Activated naive CD4-positive, alpha-beta T cell treated with anti-CD3 and anti-CD28 coated beads, Interleukin-2, amount 50 U/mL, for 24 hours (primary cell): ENCODE results near the gene RGS17.
A peak's percentile ranks its signal among the peaks of the same experiment; 100 is the strongest.

Experiments used
- H3K27ac Mint-ChIP-seq: one replicate; pipeline ENCODE4 v1.8.0; 2021; ENCODE audit warnings: mild to moderate bottlenecking, mixed read lengths
- H3K27me3 Mint-ChIP-seq: one replicate; pipeline ENCODE4 v1.8.0; 2021; ENCODE audit warnings: mixed read lengths
- H3K36me3 Mint-ChIP-seq: one replicate; pipeline ENCODE4 v1.8.0; 2021; ENCODE audit warnings: mixed read lengths
- H3K4me1 Mint-ChIP-seq: one replicate; pipeline ENCODE4 v1.8.0; 2021; ENCODE audit warnings: mixed read lengths
- H3K4me3 Mint-ChIP-seq: one replicate; pipeline ENCODE4 v1.8.0; 2021; ENCODE audit warnings: mild to moderate bottlenecking, mixed read lengths
- H3K9me3 Mint-ChIP-seq: one replicate; pipeline ENCODE4 v1.8.0; 2021; ENCODE audit warnings: mixed read lengths

The RGS17 gene

DNA sequence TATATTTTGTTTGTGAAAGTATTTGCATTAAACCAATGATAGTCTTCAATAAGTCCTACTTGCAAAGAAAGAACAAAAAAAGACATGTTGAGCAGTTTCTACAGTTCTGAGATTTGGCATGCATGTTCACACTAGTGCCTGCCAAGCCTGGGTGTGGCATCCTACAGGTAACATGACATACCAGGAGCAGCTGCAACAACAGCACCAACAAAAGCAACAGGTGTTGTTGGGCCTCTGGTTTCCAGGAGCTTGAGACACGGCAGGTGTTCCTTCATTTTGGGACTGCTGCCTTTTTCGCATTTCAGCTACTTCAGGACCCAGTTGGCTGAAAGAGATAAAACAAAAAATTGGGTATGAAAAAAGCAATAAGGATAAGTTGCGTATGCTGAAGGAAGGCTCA, 87.4 kb downstream of the RGS17 start:
- Mint-ChIP-seq H3K27me3 (no peaks in the 10 kb centered on the region), H3K4me3 (no peak overlapping the region), H3K4me1 (no peaks in the 10 kb centered on the region), H3K9me3 (peaks cover 8% of the 10 kb centered on the region), H3K27ac (no peak overlapping the region), H3K36me3 (no peaks in the 10 kb centered on the region)

- Mint-ChIP-seq H3K4me3 (no peak overlapping the region), H3K36me3 (no peaks in the 10 kb centered on the region), H3K9me3 (no peaks in the 10 kb centered on the region), H3K27ac (no peak overlapping the region), H3K4me1 (no peaks in the 10 kb centered on the region), H3K27me3 (peaks cover 5% of the 10 kb centered on the region)
Measured at GRCh38 chr6:153038378-153039057, 92.6 kb downstream of the RGS17 start.

- Mint-ChIP-seq H3K36me3 (no peaks in the 10 kb centered on the region), H3K4me1 (no peaks in the 10 kb centered on the region), H3K27me3 (peaks cover 9% of the 10 kb centered on the region), H3K9me3 (no peaks in the 10 kb centered on the region), H3K4me3 (no peak overlapping the region), H3K27ac (no peak overlapping the region)
Measured at GRCh38 chr6:153034139-153034538, 96.9 kb downstream of the RGS17 start.

GRCh38 chr6:153032255-153032882, 98.7 kb downstream of the RGS17 start:
- H3K4me3 Mint-ChIP-seq: no peak overlapping the region
- no peak overlapping the region for H3K27ac Mint-ChIP-seq
- peaks cover 13% of the 10 kb centered on the region for H3K27me3 Mint-ChIP-seq
- H3K4me1 Mint-ChIP-seq: no peaks in the 10 kb centered on the region
- H3K36me3 Mint-ChIP-seq: no peaks in the 10 kb centered on the region
- no peaks in the 10 kb centered on the region for H3K9me3 Mint-ChIP-seq

DNA sequence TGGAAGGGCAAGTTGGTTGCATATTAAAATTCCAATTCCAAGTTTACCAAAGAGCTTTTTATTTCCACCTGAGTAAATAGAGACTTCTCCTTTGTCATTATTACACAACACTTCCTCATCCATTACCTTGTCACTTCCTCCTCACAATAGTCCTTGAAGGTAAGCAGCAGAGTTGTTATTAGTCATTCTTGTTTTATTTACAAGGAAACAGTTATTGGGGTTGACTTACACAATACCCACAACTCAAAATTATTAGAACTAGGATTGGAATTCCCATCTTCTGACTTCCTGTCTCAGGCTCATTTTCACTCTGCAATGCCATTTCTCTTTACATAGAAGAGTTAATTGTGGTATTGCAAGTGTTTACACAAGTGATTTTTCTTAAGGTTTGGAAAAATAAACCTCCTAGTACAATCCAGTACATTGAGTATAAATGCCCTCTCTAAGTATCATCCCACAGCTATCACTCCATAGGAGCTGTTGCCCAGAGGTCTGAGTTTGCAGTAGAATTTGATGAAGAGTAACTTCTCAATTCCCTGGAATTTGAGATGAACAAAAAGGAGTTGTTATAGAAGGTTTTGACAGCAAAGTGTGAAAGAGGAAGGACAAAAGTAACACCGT, 99.6 kb downstream of the RGS17 start:
- Mint-ChIP-seq H3K4me3 (no peak overlapping the region), H3K9me3 (no peaks in the 10 kb centered on the region), H3K27me3 (peaks cover 16% of the 10 kb centered on the region), H3K27ac (no peak overlapping the region), H3K4me1 (no peaks in the 10 kb centered on the region), H3K36me3 (no peaks in the 10 kb centered on the region)

DNA sequence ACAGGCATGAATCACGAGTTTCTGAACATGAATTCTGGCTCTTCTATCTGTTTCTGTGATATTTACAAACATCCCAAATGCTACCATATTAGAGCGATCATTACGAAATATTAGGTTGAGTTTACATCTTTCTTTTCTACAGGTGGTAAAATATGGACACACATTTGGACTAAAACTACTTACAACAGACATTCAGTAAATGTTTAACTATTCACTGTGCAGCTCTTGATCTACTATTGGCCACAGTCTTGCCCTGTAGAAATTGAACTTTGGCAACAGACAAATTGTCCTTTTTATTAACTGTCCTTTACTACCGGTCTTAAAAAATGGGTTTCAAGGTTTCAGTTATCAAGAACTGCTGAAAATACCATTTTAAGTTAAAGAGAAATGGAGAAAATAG, 102.1 kb downstream of the RGS17 start:
- H3K27ac Mint-ChIP-seq: no peak overlapping the region
- peaks cover 17% of the 10 kb centered on the region for H3K27me3 Mint-ChIP-seq
- no peaks in the 10 kb centered on the region for H3K9me3 Mint-ChIP-seq

GRCh38 chr6:153028286-153028685, 102.8 kb downstream of the RGS17 start:
- H3K4me3 Mint-ChIP-seq: no peak overlapping the region
- H3K27me3 Mint-ChIP-seq: peaks cover 17% of the 10 kb centered on the region
- peaks cover 3% of the 10 kb centered on the region for H3K4me1 Mint-ChIP-seq
- no peaks in the 10 kb centered on the region for H3K36me3 Mint-ChIP-seq
- H3K9me3 Mint-ChIP-seq: no peaks in the 10 kb centered on the region
- H3K27ac Mint-ChIP-seq: no peak overlapping the region

More for the DNA sequence above, 102.1 kb downstream of the RGS17 start:
- no peak overlapping the region for H3K4me3 Mint-ChIP-seq
- peaks cover 3% of the 10 kb centered on the region for H3K4me1 Mint-ChIP-seq
- H3K36me3 Mint-ChIP-seq: no peaks in the 10 kb centered on the region

- H3K4me3 Mint-ChIP-seq: no peak overlapping the region
Measured at GRCh38 chr6:153027480-153027879, 103.6 kb downstream of the RGS17 start.

DNA sequence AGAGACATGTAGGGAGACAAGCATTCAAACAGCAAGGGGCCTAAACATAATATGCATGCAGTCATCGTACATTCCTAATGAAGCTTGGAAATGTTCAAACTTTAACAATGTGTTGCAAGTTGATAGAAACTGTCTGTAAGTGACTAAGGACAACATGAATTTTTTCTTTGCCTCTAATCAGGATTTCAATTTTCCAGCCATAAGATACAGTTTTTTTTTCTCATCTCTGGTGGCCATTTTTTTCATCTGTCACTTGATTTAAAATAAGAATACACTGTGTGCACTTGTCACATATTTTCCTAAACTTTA, 106.4 kb downstream of the RGS17 start:
- Mint-ChIP-seq H3K27ac (no peak overlapping the region), H3K36me3 (no peaks in the 10 kb centered on the region), H3K4me3 (no peak overlapping the region), H3K4me1 (peaks cover 3% of the 10 kb centered on the region), H3K27me3 (peaks cover 15% of the 10 kb centered on the region), H3K9me3 (no peaks in the 10 kb centered on the region)

More at GRCh38 chr6:153027480-153027879, 103.6 kb downstream of the RGS17 start:
- Mint-ChIP-seq H3K27ac (no peak overlapping the region), H3K36me3 (no peaks in the 10 kb centered on the region), H3K9me3 (no peaks in the 10 kb centered on the region), H3K4me1 (peaks cover 3% of the 10 kb centered on the region), H3K27me3 (peaks cover 17% of the 10 kb centered on the region)

DNA sequence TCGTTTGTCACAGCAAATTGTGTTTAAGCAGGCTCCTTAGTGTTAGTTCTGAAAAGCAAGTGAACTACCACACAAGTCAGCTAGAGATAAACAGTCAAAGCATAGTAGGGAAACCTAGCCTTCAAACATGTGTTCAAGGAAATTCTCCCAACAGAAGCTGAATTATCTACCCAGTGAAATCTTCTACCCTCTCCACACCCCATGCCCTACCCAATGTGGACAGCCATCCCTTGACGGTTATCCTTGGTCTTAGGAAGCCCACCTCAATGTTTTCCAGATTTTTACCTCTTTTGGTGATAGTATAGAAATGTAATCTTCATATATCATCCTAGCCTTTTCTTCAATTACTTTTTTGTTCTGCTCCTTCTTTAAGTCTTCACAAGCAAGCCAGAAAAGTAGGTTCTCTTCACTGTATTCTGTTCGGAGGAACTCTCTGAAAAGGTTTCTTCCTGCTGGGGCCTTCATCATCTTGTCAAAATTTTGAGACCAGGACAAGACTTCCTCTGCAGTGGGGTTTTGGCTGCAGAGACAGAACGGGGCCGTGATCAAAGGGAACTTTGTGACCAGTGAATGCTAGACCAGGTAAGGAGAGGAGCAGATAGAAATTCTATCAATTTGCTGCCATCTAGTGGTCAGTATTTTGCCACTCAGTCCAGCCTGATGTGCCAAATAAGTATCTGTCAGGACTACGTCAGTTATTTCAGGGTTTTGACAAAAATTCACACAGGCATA, 106.9 kb downstream of the RGS17 start:
- no peak overlapping the region for H3K27ac Mint-ChIP-seq

GRCh38 chr6:153018355-153018754, 112.7 kb downstream of the RGS17 start:
- Mint-ChIP-seq H3K27me3 (peaks cover 18% of the 10 kb centered on the region), H3K4me1 (no peaks in the 10 kb centered on the region), H3K36me3 (no peaks in the 10 kb centered on the region)

More for the DNA sequence above, 106.9 kb downstream of the RGS17 start:
- Mint-ChIP-seq H3K4me1 (peaks cover 3% of the 10 kb centered on the region), H3K36me3 (no peaks in the 10 kb centered on the region), H3K9me3 (no peaks in the 10 kb centered on the region), H3K27me3 (peaks cover 19% of the 10 kb centered on the region), H3K4me3 (no peak overlapping the region)

DNA sequence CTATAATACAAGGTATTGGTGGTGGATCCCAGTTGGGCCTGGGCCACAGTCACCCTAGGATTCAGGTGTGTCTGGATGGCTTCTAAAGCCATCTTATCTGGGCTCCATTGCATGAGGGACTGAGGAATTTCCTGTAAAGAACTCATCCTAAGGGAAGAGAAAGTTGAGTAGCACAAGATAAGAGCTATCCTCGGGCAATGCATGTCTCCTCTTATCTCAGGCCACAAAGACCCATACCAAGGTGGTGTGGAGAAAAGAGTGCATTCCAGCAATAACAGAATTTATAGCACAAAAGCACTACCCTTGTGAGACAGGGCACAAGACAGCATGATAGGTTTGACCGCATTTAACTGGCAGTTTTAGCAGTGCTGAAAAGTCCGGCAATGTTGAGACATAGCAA, 114.2 kb downstream of the RGS17 start:
- H3K4me1 Mint-ChIP-seq: no peaks in the 10 kb centered on the region
- peaks cover 18% of the 10 kb centered on the region for H3K27me3 Mint-ChIP-seq
- H3K27ac Mint-ChIP-seq: no peak overlapping the region
- H3K4me3 Mint-ChIP-seq: no peak overlapping the region
- no peaks in the 10 kb centered on the region for H3K36me3 Mint-ChIP-seq
- no peaks in the 10 kb centered on the region for H3K9me3 Mint-ChIP-seq

More at GRCh38 chr6:153018355-153018754, 112.7 kb downstream of the RGS17 start:
- Mint-ChIP-seq H3K27ac (no peak overlapping the region), H3K4me3 (no peak overlapping the region), H3K9me3 (no peaks in the 10 kb centered on the region)

DNA sequence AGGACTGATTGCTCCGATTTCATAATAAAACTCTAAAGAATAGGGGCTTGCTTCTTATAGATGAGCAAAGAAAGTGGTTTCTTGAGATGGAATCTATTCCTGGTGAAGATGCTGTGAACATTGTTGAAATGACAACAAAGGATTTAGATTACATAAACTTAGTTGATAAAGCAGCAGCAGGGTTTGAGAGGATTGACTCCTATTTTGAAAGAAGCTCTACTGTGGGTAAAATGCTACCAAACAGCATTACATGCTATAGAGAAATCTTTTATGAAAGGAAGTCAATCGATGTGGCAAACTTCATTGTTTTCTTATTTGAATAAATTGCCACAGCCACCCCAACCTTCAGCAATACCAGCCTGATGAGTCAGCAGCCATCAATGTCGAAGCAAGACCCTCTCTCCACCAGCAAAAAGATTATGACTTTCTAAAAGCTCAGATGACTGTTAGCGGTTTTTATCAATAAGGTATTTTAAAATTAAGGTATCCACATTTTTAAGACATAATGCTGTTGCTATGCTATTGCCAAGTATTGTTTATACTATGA, 115.9 kb downstream of the RGS17 start:
- H3K9me3 Mint-ChIP-seq: no peaks in the 10 kb centered on the region
- no peaks in the 10 kb centered on the region for H3K36me3 Mint-ChIP-seq
- H3K4me3 Mint-ChIP-seq: no peak overlapping the region
- no peak overlapping the region for H3K27ac Mint-ChIP-seq
- peaks cover 18% of the 10 kb centered on the region for H3K27me3 Mint-ChIP-seq
- H3K4me1 Mint-ChIP-seq: no peaks in the 10 kb centered on the region

DNA sequence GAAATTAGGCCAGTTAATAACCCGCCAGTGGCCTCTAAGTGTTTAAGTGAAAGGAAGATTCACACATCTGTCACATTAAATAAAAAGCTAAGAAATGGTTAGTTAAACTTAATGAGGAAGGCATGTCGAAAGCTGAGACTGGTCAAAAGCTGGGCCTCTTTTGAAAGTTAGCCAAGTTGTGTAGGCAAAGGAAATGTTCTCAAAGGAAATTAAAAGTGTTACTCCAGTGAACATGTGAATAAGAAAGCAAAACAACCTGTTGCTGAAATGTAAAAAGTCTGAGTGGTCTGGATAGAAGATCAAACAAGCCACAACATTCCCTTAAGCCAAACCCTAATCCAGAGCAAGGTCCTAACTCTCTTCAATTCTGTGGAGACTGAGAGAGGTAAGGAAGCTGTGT, 117.6 kb downstream of the RGS17 start:
- peaks cover 15% of the 10 kb centered on the region for H3K27me3 Mint-ChIP-seq

GRCh38 chr6:153012856-153013255, 118.2 kb downstream of the RGS17 start:
- Mint-ChIP-seq H3K4me1 (no peaks in the 10 kb centered on the region), H3K4me3 (no peak overlapping the region), H3K36me3 (no peaks in the 10 kb centered on the region), H3K27ac (no peak overlapping the region), H3K9me3 (no peaks in the 10 kb centered on the region), H3K27me3 (peaks cover 13% of the 10 kb centered on the region)

More for the DNA sequence above, 117.6 kb downstream of the RGS17 start:
- Mint-ChIP-seq H3K4me3 (no peak overlapping the region), H3K4me1 (no peaks in the 10 kb centered on the region), H3K36me3 (no peaks in the 10 kb centered on the region), H3K9me3 (no peaks in the 10 kb centered on the region), H3K27ac (no peak overlapping the region)

DNA sequence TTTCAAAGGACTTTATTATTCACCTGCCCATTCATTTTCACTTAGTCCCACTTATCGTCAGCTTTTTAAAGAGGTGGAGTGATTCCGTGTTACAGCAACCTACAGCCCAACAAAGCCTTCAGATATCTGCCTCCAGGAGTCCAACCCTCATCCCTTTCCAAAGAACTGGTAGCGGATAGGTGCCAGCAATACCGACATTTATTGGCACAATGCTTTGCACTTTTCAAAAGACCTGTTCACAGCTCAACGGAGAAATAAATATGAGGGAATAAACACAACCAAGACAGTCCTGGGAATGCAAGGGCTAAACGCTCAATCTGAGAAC, 127.8 kb downstream of the RGS17 start:
- Mint-ChIP-seq H3K36me3 (peaks cover 13% of the 10 kb centered on the region), H3K4me1 (peaks cover 43% of the 10 kb centered on the region), H3K27ac (peak overlapping the region; percentile 98), H3K27me3 (no peaks in the 10 kb centered on the region), H3K4me3 (peak overlapping the region; percentile 96), H3K9me3 (no peaks in the 10 kb centered on the region)
